ENCODE measurements around the gene MISP3.

MISP3 gene

DNA sequence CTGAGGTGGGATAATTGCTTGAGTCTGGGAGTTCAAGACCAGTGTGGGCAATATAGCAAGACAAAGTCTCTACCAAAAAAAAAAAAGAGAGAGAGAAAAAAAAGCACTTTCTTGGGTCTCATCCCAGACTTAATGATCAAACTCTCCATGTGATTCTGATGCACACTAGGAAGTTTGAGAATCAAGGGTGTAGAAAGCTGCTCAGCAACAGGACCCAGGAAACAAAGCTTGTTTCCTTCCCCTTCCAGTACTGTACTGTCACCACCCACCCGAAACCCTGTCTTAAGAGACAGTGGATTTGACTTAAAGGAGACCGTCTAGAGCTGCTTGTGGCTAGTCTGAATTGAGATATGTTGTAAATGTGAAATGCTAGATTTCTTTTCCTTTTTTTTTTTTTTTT is 5.8 kb downstream of the MISP3 start:
- no peak overlapping the region for H2AK5ac ChIP-seq (ENCODE audit: low read length)
- H2BK120ac ChIP-seq (ENCODE audit: insufficient read depth, low read length, poor library complexity): no peak overlapping the region
- peaks cover 0 to 2% of the 10 kb centered on the region in 2 experiments for H3K36me3 ChIP-seq (ENCODE audit: control insufficient read depth in 1 of 2, insufficient read depth in 2 of 2, low read length in 2 of 2)
- H3K4ac ChIP-seq (ENCODE audit: low read depth, low read length): no peak overlapping the region
- no peak overlapping the region for H3K27ac ChIP-seq (ENCODE audit: low read depth, low read length)
- H3K27me3 ChIP-seq (ENCODE audit: insufficient read depth, low read length): peaks cover 5% of the 10 kb centered on the region
- H3K9me3 ChIP-seq (ENCODE audit: insufficient read depth, low read depth, low read length): no peaks in the 10 kb centered on the region
- H3K23ac ChIP-seq (ENCODE audit: low read length): no peak overlapping the region
- H3K4me3 ChIP-seq (ENCODE audit: low read depth, low read length): no peak overlapping the region
- H3K9ac ChIP-seq (ENCODE audit: low read length): no peak overlapping the region
- peaks cover 7% of the 10 kb centered on the region for H3K79me2 ChIP-seq (ENCODE audit: control insufficient read depth, insufficient read depth, low read length, poor library complexity)
- H2AFZ ChIP-seq (ENCODE audit: insufficient read depth, low read length, poor library complexity): no peak overlapping the region
- no CpG with 5 or more reads among the region's 2 CpGs for WGBS (ENCODE audit: extremely low coverage, insufficient coverage, insufficient read length)
- H3K18ac ChIP-seq (ENCODE audit: low read length): no peak overlapping the region
- H3K14ac ChIP-seq (ENCODE audit: low read length): no peak overlapping the region
- no peak overlapping the region for H2BK12ac ChIP-seq (ENCODE audit: low read length)
- H3K79me1 ChIP-seq (ENCODE audit: low read length): peaks cover 15% of the 10 kb centered on the region
- H4K91ac ChIP-seq (ENCODE audit: low read depth, low read length): no peak overlapping the region
- H2BK5ac ChIP-seq (ENCODE audit: low read depth, low read length, poor library complexity): no peak overlapping the region
- no peak overlapping the region for H4K8ac ChIP-seq (ENCODE audit: low read depth, low read length)
- H3K4me2 ChIP-seq (ENCODE audit: low read length): no peak overlapping the region
- H4K12ac ChIP-seq (ENCODE audit: low read depth, low read length): no peak overlapping the region
- H3K4me1 ChIP-seq (ENCODE audit: control insufficient read depth in 1 of 2, insufficient read depth in 2 of 2, low read length in 2 of 2): peaks cover 10 to 15% of the 10 kb centered on the region in 2 experiments
- no peak for DNase-seq

DNA sequence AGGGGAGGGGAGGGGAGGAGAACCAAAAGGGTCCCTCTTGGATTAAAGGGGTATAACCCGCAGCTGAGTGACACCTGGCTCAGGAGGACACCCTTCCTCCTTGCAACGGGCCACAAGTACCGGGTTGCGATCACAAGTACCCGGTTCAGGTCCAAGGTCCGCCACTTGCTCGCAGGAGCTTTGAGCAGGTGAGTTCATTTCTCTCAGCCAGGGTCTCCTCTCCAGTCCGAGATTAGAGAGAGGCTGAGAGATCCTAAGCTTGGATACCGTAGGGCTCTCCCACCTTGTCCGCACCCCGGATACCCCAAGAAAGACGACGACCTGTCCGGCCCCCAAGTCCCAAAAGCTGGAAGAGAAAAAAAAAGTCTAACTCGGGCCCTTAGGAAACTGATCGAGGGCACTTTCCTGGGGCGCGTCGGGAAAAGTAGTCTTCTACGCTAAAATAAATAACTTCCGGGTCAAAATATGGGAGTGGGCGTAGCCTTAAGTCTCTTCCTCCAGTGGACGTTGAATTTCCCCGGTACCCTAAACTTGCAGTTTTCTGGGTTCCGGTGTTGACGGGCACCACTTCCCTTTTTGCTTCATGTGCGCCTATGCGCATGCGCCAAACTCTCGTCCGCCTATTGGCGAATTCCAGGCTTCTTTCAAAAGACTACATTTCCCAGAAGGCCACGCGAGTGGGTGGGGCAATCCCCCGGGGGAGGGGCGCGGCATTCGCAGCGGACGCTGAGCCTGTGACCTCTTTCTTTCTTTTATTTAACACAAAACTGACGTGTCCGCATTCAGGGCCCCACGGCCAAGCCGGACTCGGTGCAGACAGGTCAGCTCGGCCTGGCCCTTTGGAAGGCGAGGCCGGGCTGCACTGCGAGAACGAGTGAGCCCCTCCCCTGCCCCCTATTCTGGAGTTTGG is 8.6 kb downstream of the MISP3 start:
- peak overlapping the region; percentile 97 for H3K4me2 ChIP-seq (ENCODE audit: low read length)
- peak overlapping the region; percentile 88 for H2AFZ ChIP-seq (ENCODE audit: insufficient read depth, low read length, poor library complexity)
- peak overlapping the region; percentile 89 for H3K18ac ChIP-seq (ENCODE audit: low read length)
- peak overlapping the region; percentile 67 for H2BK5ac ChIP-seq (ENCODE audit: low read depth, low read length, poor library complexity)
- peaks cover 10% of the 10 kb centered on the region for H3K79me1 ChIP-seq (ENCODE audit: low read length)
- peaks cover 4 to 8% of the 10 kb centered on the region in 2 experiments for H3K4me1 ChIP-seq (ENCODE audit: control insufficient read depth in 1 of 2, insufficient read depth in 2 of 2, low read length in 2 of 2)
- H2AK5ac ChIP-seq (ENCODE audit: low read length): peak overlapping the region; percentile 87
- H4K8ac ChIP-seq (ENCODE audit: low read depth, low read length): peak overlapping the region; percentile 88
- peak overlapping the region; percentile 81 for H2BK120ac ChIP-seq (ENCODE audit: insufficient read depth, low read length, poor library complexity)
- H3K79me2 ChIP-seq (ENCODE audit: control insufficient read depth, insufficient read depth, low read length, poor library complexity): peaks cover 6% of the 10 kb centered on the region
- peak overlapping the region; percentile 72 for H3K4ac ChIP-seq (ENCODE audit: low read depth, low read length)
- H3K27ac ChIP-seq (ENCODE audit: low read depth, low read length): peak overlapping the region; percentile 78
- no peaks in the 10 kb centered on the region for H3K27me3 ChIP-seq (ENCODE audit: insufficient read depth, low read length)
- peak overlapping the region; percentile 88 for H3K9ac ChIP-seq (ENCODE audit: low read length)
- H3K4me3 ChIP-seq (ENCODE audit: low read depth, low read length): peak overlapping the region; percentile 86
- peak overlapping the region; percentile 94 for H4K91ac ChIP-seq (ENCODE audit: low read depth, low read length)
- DNase-seq: peak; percentile 96 to 100
- H3K14ac ChIP-seq (ENCODE audit: low read length): peak overlapping the region; percentile 85
- H4K12ac ChIP-seq (ENCODE audit: low read depth, low read length): peak overlapping the region; percentile 94
- no peaks in the 10 kb centered on the region for H3K9me3 ChIP-seq (ENCODE audit: insufficient read depth, low read depth, low read length)
- H3K23ac ChIP-seq (ENCODE audit: low read length): no peak overlapping the region
- no peak overlapping the region for H2BK12ac ChIP-seq (ENCODE audit: low read length)
- peaks cover 0 to 2% of the 10 kb centered on the region in 2 experiments for H3K36me3 ChIP-seq (ENCODE audit: control insufficient read depth in 1 of 2, insufficient read depth in 2 of 2, low read length in 2 of 2)
- WGBS (ENCODE audit: extremely low coverage, insufficient coverage, insufficient read length): no CpG with 5 or more reads among the region's 50 CpGs

DNA sequence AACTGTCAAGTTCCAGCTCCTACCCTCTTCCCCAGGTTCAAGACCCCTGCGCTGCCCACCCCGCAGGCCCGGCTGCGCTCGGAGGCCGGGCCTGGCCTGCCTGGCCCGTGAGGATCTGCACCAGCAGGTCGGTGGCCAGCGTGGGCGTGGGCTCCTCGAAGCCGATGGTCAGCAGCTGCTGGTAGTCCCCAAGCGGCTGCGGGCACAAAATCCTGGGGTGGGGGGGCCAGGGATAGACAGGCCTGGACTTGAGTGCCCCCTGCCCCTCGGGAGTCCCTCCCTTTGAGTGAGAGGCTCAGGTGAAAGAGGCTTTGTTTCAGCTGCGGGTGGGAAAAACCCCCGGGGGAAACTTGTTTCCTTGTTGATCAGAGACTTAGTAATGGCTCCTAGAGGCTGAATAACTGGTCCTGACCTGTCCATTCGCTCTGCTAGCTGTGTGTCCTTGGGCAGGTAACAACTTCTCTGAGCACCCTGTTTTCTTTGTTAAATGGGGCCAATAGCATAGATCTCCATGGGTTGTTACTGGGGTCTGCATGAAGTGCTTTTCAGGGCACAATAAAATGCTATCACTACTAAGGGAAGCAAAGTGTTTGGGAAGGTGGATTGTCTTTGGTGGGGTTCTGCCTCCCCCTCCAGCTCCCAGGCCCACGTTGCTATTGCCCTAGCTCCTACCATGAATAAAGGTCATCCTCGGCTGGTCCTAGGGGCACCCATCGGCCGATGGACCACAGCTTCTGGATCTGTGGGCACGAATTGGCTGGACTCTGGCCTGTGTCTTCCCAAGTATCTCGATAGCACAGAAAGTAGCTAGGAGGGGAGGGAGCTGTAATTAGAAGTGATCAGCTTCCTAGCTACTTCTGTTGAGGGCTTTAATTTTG is 9.4 kb downstream of the MISP3 start:
- no CpG with 5 or more reads among the region's 24 CpGs for WGBS (ENCODE audit: extremely low coverage, insufficient coverage, insufficient read length)
- Histone ChIP-seq H2BK5ac (ENCODE audit: low read depth, low read length, poor library complexity) (peak overlapping the region; percentile 67), H3K27me3 (ENCODE audit: insufficient read depth, low read length) (no peaks in the 10 kb centered on the region), H4K8ac (ENCODE audit: low read depth, low read length) (peak overlapping the region; percentile 88), H3K9me3 (ENCODE audit: insufficient read depth, low read depth, low read length) (no peaks in the 10 kb centered on the region), H3K36me3 (ENCODE audit: control insufficient read depth in 1 of 2, insufficient read depth in 2 of 2, low read length in 2 of 2) (peaks cover 2 to 5% of the 10 kb centered on the region in 2 experiments), H3K14ac (ENCODE audit: low read length) (peak overlapping the region; percentile 85), H4K12ac (ENCODE audit: low read depth, low read length) (peak overlapping the region; percentile 94), H2BK12ac (ENCODE audit: low read length) (peak overlapping the region; percentile 59), H2AK5ac (ENCODE audit: low read length) (peak overlapping the region; percentile 88), H3K4ac (ENCODE audit: low read depth, low read length) (peak overlapping the region; percentile 66), H4K91ac (ENCODE audit: low read depth, low read length) (peak overlapping the region; percentile 94), H2BK120ac (ENCODE audit: insufficient read depth, low read length, poor library complexity) (peak overlapping the region; percentile 81), H2AFZ (ENCODE audit: insufficient read depth, low read length, poor library complexity) (peak overlapping the region; percentile 85), H3K4me1 (ENCODE audit: control insufficient read depth in 1 of 2, insufficient read depth in 2 of 2, low read length in 2 of 2) (peaks cover 4 to 8% of the 10 kb centered on the region in 2 experiments), H3K27ac (ENCODE audit: low read depth, low read length) (peak overlapping the region; percentile 78), H3K4me3 (ENCODE audit: low read depth, low read length) (peak overlapping the region; percentile 86), H3K4me2 (ENCODE audit: low read length) (peak overlapping the region; percentile 96), H3K79me2 (ENCODE audit: control insufficient read depth, insufficient read depth, low read length, poor library complexity) (peaks cover 6% of the 10 kb centered on the region), H3K79me1 (ENCODE audit: low read length) (peaks cover 10% of the 10 kb centered on the region), H3K9ac (ENCODE audit: low read length) (peak overlapping the region; percentile 86), H3K18ac (ENCODE audit: low read length) (peak overlapping the region; percentile 89), H3K23ac (ENCODE audit: low read length) (no peak overlapping the region)
- peak; percentile 85 to 89 for DNase-seq

DNA sequence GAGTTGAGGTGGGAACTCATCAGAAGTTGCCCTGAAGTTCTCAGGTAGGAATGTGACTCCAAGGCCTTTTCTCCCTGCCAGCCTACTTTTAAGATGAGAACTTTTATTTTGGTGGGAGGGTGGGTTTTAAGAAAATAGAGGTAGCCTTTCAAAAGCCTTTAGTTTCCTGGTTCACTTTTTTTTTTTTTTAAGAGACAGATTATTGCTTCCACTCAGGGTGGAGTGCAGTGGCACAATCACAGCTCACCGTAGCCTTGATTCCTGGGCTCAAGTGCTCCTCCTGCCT is 10.0 kb downstream of the MISP3 start:
- Histone ChIP-seq H3K23ac (ENCODE audit: low read length) (no peak overlapping the region), H4K91ac (ENCODE audit: low read depth, low read length) (no peak overlapping the region), H2BK5ac (ENCODE audit: low read depth, low read length, poor library complexity) (no peak overlapping the region), H2BK120ac (ENCODE audit: insufficient read depth, low read length, poor library complexity) (no peak overlapping the region), H3K9me3 (ENCODE audit: insufficient read depth, low read depth, low read length) (no peaks in the 10 kb centered on the region), H4K12ac (ENCODE audit: low read depth, low read length) (no peak overlapping the region), H2AK5ac (ENCODE audit: low read length) (no peak overlapping the region), H3K4me3 (ENCODE audit: low read depth, low read length) (no peak overlapping the region), H3K27ac (ENCODE audit: low read depth, low read length) (no peak overlapping the region), H2BK12ac (ENCODE audit: low read length) (no peak overlapping the region), H3K4me2 (ENCODE audit: low read length) (peak overlapping the region; percentile 96), H3K18ac (ENCODE audit: low read length) (no peak overlapping the region), H3K36me3 (ENCODE audit: control insufficient read depth in 1 of 2, insufficient read depth in 2 of 2, low read length in 2 of 2) (peaks cover 4 to 5% of the 10 kb centered on the region in 2 experiments), H3K4ac (ENCODE audit: low read depth, low read length) (no peak overlapping the region), H3K4me1 (ENCODE audit: control insufficient read depth in 1 of 2, insufficient read depth in 2 of 2, low read length in 2 of 2) (peaks cover 4 to 8% of the 10 kb centered on the region in 2 experiments), H3K27me3 (ENCODE audit: insufficient read depth, low read length) (no peaks in the 10 kb centered on the region), H3K9ac (ENCODE audit: low read length) (no peak overlapping the region), H3K14ac (ENCODE audit: low read length) (no peak overlapping the region), H3K79me1 (ENCODE audit: low read length) (peaks cover 10% of the 10 kb centered on the region), H3K79me2 (ENCODE audit: control insufficient read depth, insufficient read depth, low read length, poor library complexity) (peaks cover 6% of the 10 kb centered on the region), H4K8ac (ENCODE audit: low read depth, low read length) (no peak overlapping the region), H2AFZ (ENCODE audit: insufficient read depth, low read length, poor library complexity) (no peak overlapping the region)
- no CpG with 5 or more reads among the region's 1 CpG for WGBS (ENCODE audit: extremely low coverage, insufficient coverage, insufficient read length)
- no peak for DNase-seq

Data from trophoblast cell (in vitro differentiated cells and primary cell).